Kidney (tissue), 14 donors: ENCODE data around the gene MRPS9. TPM values are rescaled to one million over a fixed set of nuclear protein-coding genes. Genes with fewer than 3 reads are reported as not detected.

Experiments used
- DNase-seq, 5 donors: peaks; one replicate each; pipeline ENCODE4 v3.0.0-alpha.2; 2013 to 2020
- FAIRE-seq: peaks from 2 replicates; lab custom pipeline; 2012; peaks lifted over from hg19 to GRCh38; lab: Jason Lieb, UNC
- H3K27ac ChIP-seq, 2 donors: one replicate each; pipeline ENCODE4 v1.7.0; 2013; ENCODE audit warnings: low read depth in 2 of 2, low read length in 2 of 2, inconsistent platforms in 1 of 2
- H3K27me3 ChIP-seq: one replicate; pipeline ENCODE4 v1.7.1; 2013; ENCODE audit warnings: low read length, inconsistent platforms; ENCODE audit not compliant: control insufficient read depth, insufficient read depth
- H3K36me3 ChIP-seq, 3 donors: one replicate each; pipeline versions ENCODE4 v1.7.0 to v1.7.1; 2013; ENCODE audit warnings: low read length in 3 of 3, control low read depth in 1 of 3, inconsistent platforms in 1 of 3; ENCODE audit not compliant: insufficient read depth in 3 of 3, control insufficient read depth in 2 of 3
- H3K4me1 ChIP-seq, 3 donors: one replicate each; pipeline versions ENCODE4 v1.7.0 to v1.7.1; 2013; ENCODE audit warnings: low read length in 3 of 3, inconsistent platforms in 1 of 3, low read depth in 1 of 3; ENCODE audit not compliant: control insufficient read depth in 2 of 3, insufficient read depth in 2 of 3
- H3K4me3 ChIP-seq, 3 donors: one replicate each; pipeline versions ENCODE4 v1.7.0 to v1.8.1; 2013; ENCODE audit warnings: low read length in 3 of 3, control low read depth in 1 of 3, inconsistent platforms in 1 of 3
- H3K9ac ChIP-seq, 3 donors: one replicate each; pipeline versions ENCODE4 v1.7.0 to v1.7.1; 2013; ENCODE audit warnings: low read length in 3 of 3, control low read depth in 1 of 3, inconsistent platforms in 1 of 3
- H3K9me3 ChIP-seq, 3 donors: one replicate each; pipeline versions ENCODE4 v1.7.0 to v1.7.1; 2013; ENCODE audit warnings: low read length in 3 of 3, control low read depth in 1 of 3, inconsistent platforms in 1 of 3; ENCODE audit not compliant: control insufficient read depth in 2 of 3, insufficient read depth in 1 of 3
- intact Hi-C: fragments of 100-400 bp; cut with DNase I; formaldehyde crosslinking; loops from one replicate; pipeline ENCODE4 v1.11.1; 2022
- polyA plus RNA-seq: library from polyadenylated mRNA; stranded (reverse); fragments of 350-450 nt; fragmentation: Illumina TruSeq; extraction: RNeasy Lipid Tissue Mini Kit (QIAGEN cat#74804); gene quantifications from one replicate; pipeline ENCODE4 v1.2.3, GENCODE V29; 2014; ENCODE audit warnings: low read depth, low replicate concordance; ENCODE audit not compliant: insufficient read depth
- total RNA-seq: library from RNA; stranded (reverse); fragmentation: NEBNext Ultra II Directional; extraction: Animal tissue kit (Norgen Biotek cat#: 25700); gene quantifications from one replicate; pipeline ENCODE4 v1.2.1, GENCODE V29; 2021
- TF ChIP-seq, protein P1 (sequence below): IDR thresholded peaks from 3 replicates; pipeline ENCODE4 v1.5.1; 2012; ENCODE audit warnings: mild to moderate bottlenecking, moderate library complexity, borderline replicate concordance; ENCODE audit not compliant: insufficient read depth; ENCODE audit errors: extremely low read depth
- donor health status: control.
- donor health status: control.
- donor health status: control.
- donor health status: control.
- donor health status: control.
- donor health status: DM: yes; HTN: yes; CAD: no.
- donor health status: Normal renal cell carcinoma (clear cell type).

Gene MRPS9
- total and polyA plus RNA-seq, 2 donors from 2014 or later, result 23.3 to 60.9 TPM

DNA sequence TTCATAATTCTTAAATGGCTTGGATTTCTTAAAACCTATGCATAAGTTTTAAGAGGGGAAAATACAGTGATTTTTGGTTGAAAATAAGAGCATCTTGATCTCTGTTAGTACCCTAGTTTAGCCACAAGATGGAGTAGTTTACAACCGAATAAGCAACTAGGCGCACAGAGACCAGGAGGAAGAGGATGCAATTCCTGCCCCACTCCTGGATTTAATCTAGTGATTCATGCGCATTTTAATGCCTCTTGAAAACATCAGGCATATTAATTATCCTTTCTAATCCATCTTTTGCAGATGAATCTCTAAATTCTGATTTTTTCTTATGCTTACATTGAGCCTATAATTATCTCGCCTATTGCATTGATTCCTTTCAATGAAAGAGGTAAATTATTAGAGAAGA lies 76.7 kb downstream of the MRPS9 start:
- no peaks in the 10 kb centered on the region for H3K27me3 ChIP-seq
- FAIRE-seq (peak; percentile 86), DNase-seq (peak in 2 of 5 donors; percentile 72 to 83)
- H3K36me3 ChIP-seq, result no peaks in the 10 kb centered on the region
- H3K4me3 ChIP-seq, result no peak overlapping the region
- no peak overlapping the region for H3K9ac ChIP-seq
- H3K27ac ChIP-seq, result no peak overlapping the region
- intact Hi-C loops, result loop anchor here (5.0 kb wide), 1 partner anchor 123 kb away; no protein-coding TSS in a partner anchor
- no peaks in the 10 kb centered on the region for H3K4me1 ChIP-seq
- TF ChIP-seq, protein P1, sequence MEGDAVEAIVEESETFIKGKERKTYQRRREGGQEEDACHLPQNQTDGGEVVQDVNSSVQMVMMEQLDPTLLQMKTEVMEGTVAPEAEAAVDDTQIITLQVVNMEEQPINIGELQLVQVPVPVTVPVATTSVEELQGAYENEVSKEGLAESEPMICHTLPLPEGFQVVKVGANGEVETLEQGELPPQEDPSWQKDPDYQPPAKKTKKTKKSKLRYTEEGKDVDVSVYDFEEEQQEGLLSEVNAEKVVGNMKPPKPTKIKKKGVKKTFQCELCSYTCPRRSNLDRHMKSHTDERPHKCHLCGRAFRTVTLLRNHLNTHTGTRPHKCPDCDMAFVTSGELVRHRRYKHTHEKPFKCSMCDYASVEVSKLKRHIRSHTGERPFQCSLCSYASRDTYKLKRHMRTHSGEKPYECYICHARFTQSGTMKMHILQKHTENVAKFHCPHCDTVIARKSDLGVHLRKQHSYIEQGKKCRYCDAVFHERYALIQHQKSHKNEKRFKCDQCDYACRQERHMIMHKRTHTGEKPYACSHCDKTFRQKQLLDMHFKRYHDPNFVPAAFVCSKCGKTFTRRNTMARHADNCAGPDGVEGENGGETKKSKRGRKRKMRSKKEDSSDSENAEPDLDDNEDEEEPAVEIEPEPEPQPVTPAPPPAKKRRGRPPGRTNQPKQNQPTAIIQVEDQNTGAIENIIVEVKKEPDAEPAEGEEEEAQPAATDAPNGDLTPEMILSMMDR, result peak; percentile 73
- no peaks in the 10 kb centered on the region for H3K9me3 ChIP-seq

DNA sequence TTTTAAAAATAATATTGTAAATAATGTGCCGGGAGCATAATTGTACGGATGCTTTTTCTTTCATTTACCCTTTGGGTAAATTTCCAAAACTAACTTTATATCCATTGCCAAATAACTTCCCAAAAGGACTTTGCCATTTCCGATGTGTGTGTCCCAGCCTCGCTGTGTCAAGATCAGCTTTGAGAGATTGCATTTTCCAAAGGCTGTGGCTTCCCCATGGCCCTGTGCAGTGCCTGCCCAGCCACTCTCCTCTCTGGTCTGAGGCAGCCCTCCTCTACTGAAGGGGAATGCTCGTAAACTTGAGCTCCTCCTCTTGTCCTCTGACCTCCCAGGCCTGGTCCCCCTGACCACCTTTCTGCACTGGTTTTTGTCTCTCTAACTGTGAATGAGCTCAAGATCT lies 78.5 kb downstream of the MRPS9 start:
- H3K27me3 ChIP-seq, result no peaks in the 10 kb centered on the region
- FAIRE-seq (no peak), DNase-seq (no peak)
- H3K4me1 ChIP-seq, result no peaks in the 10 kb centered on the region
- intact Hi-C loops, result no loop called here
- H3K9ac ChIP-seq, result no peak overlapping the region
- H3K27ac ChIP-seq, result no peak overlapping the region
- no peaks in the 10 kb centered on the region for H3K36me3 ChIP-seq
- no peaks in the 10 kb centered on the region for H3K9me3 ChIP-seq
- TF ChIP-seq, protein P1, result no peak
- no peak overlapping the region for H3K4me3 ChIP-seq

DNA sequence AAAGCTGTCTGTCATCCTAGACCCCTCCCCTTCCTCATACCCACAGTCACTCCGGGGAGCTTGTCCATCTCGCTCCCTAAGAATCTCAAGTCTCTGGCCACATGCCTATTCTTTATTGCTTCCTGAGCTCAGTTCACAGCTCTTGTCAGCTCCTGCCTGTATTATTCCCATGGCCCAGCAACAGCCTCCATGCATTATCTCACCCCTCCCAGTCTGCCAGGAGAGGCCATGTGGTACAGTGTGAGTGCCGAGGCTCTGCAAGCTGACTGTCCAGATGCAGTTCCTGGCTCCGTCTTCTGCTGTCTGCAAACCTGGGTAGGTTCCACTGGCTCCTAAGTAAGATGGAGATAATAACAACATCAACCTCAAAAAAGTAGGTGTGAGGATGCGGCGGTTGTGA lies 79.7 kb downstream of the MRPS9 start:
- TF ChIP-seq, protein P1, result no peak
- Histone ChIP-seq H3K27me3 (no peaks in the 10 kb centered on the region), H3K9me3 (no peaks in the 10 kb centered on the region), H3K4me1 (no peaks in the 10 kb centered on the region), H3K27ac (no peak overlapping the region), H3K9ac (no peak overlapping the region), H3K36me3 (no peaks in the 10 kb centered on the region), H3K4me3 (no peak overlapping the region)
- FAIRE-seq (no peak), DNase-seq (no peak)
- intact Hi-C loops, result no loop called here

DNA sequence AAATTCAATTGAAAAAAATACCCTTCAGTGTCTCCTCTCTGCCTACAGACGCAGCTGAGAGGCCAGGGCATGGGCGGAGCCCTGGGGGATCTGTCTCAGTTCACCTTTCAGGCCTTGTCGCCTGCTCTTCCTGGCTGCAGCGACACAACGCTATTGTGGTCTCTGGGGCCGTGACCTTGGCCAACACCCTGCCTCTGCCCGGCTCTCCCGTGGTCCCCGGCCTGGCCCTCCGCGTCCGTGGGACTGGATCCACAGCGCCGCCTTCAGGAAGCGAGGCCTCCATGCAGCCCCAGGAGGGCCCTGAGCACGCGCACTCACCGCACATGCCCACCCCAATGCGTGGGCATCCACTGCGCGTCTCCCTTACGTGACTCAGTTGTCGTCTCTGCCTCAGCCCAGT lies 81.1 kb downstream of the MRPS9 start:
- TF ChIP-seq, protein P1, result no peak
- H3K36me3 ChIP-seq, result no peaks in the 10 kb centered on the region
- no peak overlapping the region for H3K9ac ChIP-seq
- no peak overlapping the region for H3K27ac ChIP-seq
- no peak overlapping the region for H3K4me3 ChIP-seq
- intact Hi-C loops, result no loop called here
- FAIRE-seq (no peak), DNase-seq (peak in 1 of 5 donors; percentile 23)
- H3K4me1 ChIP-seq, result no peaks in the 10 kb centered on the region
- H3K27me3 ChIP-seq, result no peaks in the 10 kb centered on the region
- H3K9me3 ChIP-seq, result no peaks in the 10 kb centered on the region
